H1 (cell line): Measurements from ENCODE around the gene TRAPPC8. TPM values are rescaled to one million over a fixed set of nuclear protein-coding genes. Genes with fewer than 3 reads are reported as not detected.
A peak's percentile ranks its signal among the peaks of the same experiment; 100 is the strongest.
"Not testable (repeated sequence)": the region's sequence is repeated elsewhere in the genome, so short reads cannot be mapped to it uniquely, and the experiment has no call there.

ENCODE experiments used
- CTCF ChIA-PET: fragments of 300-600 bp; sonication (Branson Sonifier 250); formaldehyde crosslinking; loops from one replicate; lab custom pipeline; 2021; ENCODE audit not compliant: partially characterized antibody; lab: Charles Lee
- POLR2A ChIA-PET: fragments of 300-600 bp; sonication (Branson Sonifier 250); formaldehyde crosslinking; loops from one replicate; lab custom pipeline; 2021; ENCODE audit warnings: inconsistent platforms; ENCODE audit not compliant: partially characterized antibody; lab: Charles Lee
- DNase-seq, 2 experiments: peaks; one replicate each; pipeline versions ENCODE4 v3.0.0 to v3.0.0-alpha.2; 2010 to 2022; ENCODE audit warnings: low spot score in 2 of 2, low read depth in 1 of 2, mixed read lengths in 1 of 2
- FAIRE-seq: peaks from 2 replicates; lab custom pipeline; 2011; peaks lifted over from hg19 to GRCh38; lab: Jason Lieb, UNC
- H2AFZ ChIP-seq: 2 replicates; pipeline ENCODE4 v1.8.1; 2012; ENCODE audit warnings: low read length, inconsistent platforms
- H2AK5ac ChIP-seq: 2 replicates; pipeline ENCODE4 v1.6.1; 2013; ENCODE audit warnings: low read depth, low read length
- H2BK120ac ChIP-seq: replicated peaks from 2 replicates; pipeline ENCODE3; 2013; ENCODE audit warnings: low read depth, low read length, inconsistent platforms
- H2BK12ac ChIP-seq: 2 replicates; pipeline ENCODE4 v1.6.1; 2013; ENCODE audit warnings: low read depth, low read length
- H2BK15ac ChIP-seq: 2 replicates; pipeline ENCODE4 v1.6.1; 2013; ENCODE audit warnings: low read length
- H2BK20ac ChIP-seq: 2 replicates; pipeline ENCODE4 v1.6.1; 2013; ENCODE audit warnings: low read length
- H2BK5ac ChIP-seq: 2 replicates; pipeline ENCODE4 v1.6.1; 2013; ENCODE audit warnings: low read depth, low read length
- H3K14ac ChIP-seq: 2 replicates; pipeline ENCODE4 v1.6.1; 2013; ENCODE audit warnings: inconsistent platforms; ENCODE audit not compliant: insufficient read length
- H3K18ac ChIP-seq: 2 replicates; pipeline ENCODE4 v1.6.1; 2013; ENCODE audit warnings: low read length; ENCODE audit errors: extremely low read depth
- H3K23ac ChIP-seq: 2 replicates; pipeline ENCODE4 v1.6.1; 2013; ENCODE audit warnings: inconsistent platforms; ENCODE audit not compliant: insufficient read length
- H3K23me2 ChIP-seq: 2 replicates; pipeline ENCODE4 v1.6.1; 2013; ENCODE audit warnings: low read depth, low read length
- H3K27ac ChIP-seq: 2 replicates; pipeline ENCODE4 v1.6.1; 2011; ENCODE audit warnings: low read depth, low read length, inconsistent platforms
- H3K27me3 ChIP-seq, 4 experiments: replicated peaks in 1 of 4; 1 replicate in 1 of 4; 2 replicates in 3 of 4; pipeline versions ENCODE4 v1.6.1 to v1.8.1; 2011 to 2013; ENCODE audit warnings: low read length in 3 of 4, mild to moderate bottlenecking in 3 of 4, inconsistent platforms in 2 of 4, mixed read lengths in 2 of 4, moderate library complexity in 1 of 4; ENCODE audit not compliant: control insufficient read depth in 3 of 4, insufficient read depth in 3 of 4; ENCODE audit errors: extremely low read depth in 1 of 4
- H3K36me3 ChIP-seq, 4 experiments: 2 replicates each; pipeline versions ENCODE4 v1.6.1 to v1.8.1; 2011 to 2013; ENCODE audit warnings: mild to moderate bottlenecking in 4 of 4, low read length in 3 of 4, moderate library complexity in 2 of 4, control low read depth in 1 of 4, inconsistent platforms in 1 of 4; ENCODE audit not compliant: insufficient read depth in 4 of 4, control insufficient read depth in 2 of 4
- H3K4ac ChIP-seq: replicated peaks from 2 replicates; pipeline ENCODE3; 2013; ENCODE audit warnings: low read length, low read depth, mixed read lengths, inconsistent platforms; ENCODE audit not compliant: insufficient read length
- H3K4me1 ChIP-seq, 4 experiments: replicated peaks in 1 of 4; 1 replicate in 1 of 4; 2 replicates in 3 of 4; pipeline versions ENCODE4 v1.6.1 to v1.8.1; 2011 to 2013; ENCODE audit warnings: low read length in 3 of 4, inconsistent platforms in 2 of 4, mixed read lengths in 1 of 4; ENCODE audit not compliant: insufficient read depth in 4 of 4, control insufficient read depth in 3 of 4
- H3K4me2 ChIP-seq, 2 experiments: 2 replicates each; pipeline versions ENCODE4 v1.6.1 to v1.8.1; 2011 to 2013; ENCODE audit warnings: low read depth in 2 of 2, low read length in 2 of 2, control low read depth in 1 of 2, inconsistent platforms in 1 of 2, mild to moderate bottlenecking in 1 of 2; ENCODE audit not compliant: insufficient read depth in 1 of 2
- H3K4me3 ChIP-seq, 4 experiments: fragments of 200-600, 300-600 bp in 1 of 4; sonication (generic), shearing (Covaris generic), sonication (Bioruptor Twin) in 1 of 4; 2 replicates each; pipeline versions ENCODE4 v1.5.1 to v1.8.1; 2011 to 2016; ENCODE audit warnings: low read length in 4 of 4, low read depth in 3 of 4, control low read depth in 2 of 4, inconsistent platforms in 2 of 4, mild to moderate bottlenecking in 2 of 4, mixed read lengths in 1 of 4, moderate library complexity in 1 of 4; ENCODE audit not compliant: insufficient read depth in 2 of 4; ENCODE audit errors: extremely low read depth in 1 of 4
- H3K56ac ChIP-seq: replicated peaks from 2 replicates; pipeline ENCODE3; 2013; ENCODE audit warnings: low read depth, mild to moderate bottlenecking, mixed read lengths, low read length, inconsistent platforms; ENCODE audit not compliant: insufficient read length
- H3K79me1 ChIP-seq: 2 replicates; pipeline ENCODE4 v1.6.1; 2013; ENCODE audit warnings: low read depth, low read length, control low read depth
- H3K79me2 ChIP-seq, 2 experiments: 2 replicates each; pipeline versions ENCODE4 v1.6.1 to v1.8.1; 2012 to 2013; ENCODE audit warnings: low read length in 2 of 2, mild to moderate bottlenecking in 2 of 2, inconsistent platforms in 1 of 2; ENCODE audit not compliant: insufficient read depth in 2 of 2, control insufficient read depth in 1 of 2
- H3K9ac ChIP-seq, 4 experiments: replicated peaks in 1 of 4; 1 replicate in 1 of 4; 2 replicates in 3 of 4; pipeline versions ENCODE4 v1.6.1 to v1.8.1; 2011 to 2013; ENCODE audit warnings: low read depth in 3 of 4, low read length in 3 of 4, control low read depth in 2 of 4, mild to moderate bottlenecking in 2 of 4, moderate library complexity in 2 of 4, inconsistent platforms in 1 of 4; ENCODE audit errors: extremely low read depth in 1 of 4
- H3K9me3 ChIP-seq, 2 experiments: 2 replicates each; pipeline versions ENCODE4 v1.6.1 to v1.8.1; 2012 to 2013; ENCODE audit warnings: mild to moderate bottlenecking in 2 of 2, moderate library complexity in 2 of 2, control low read depth in 1 of 2, inconsistent platforms in 1 of 2, low read depth in 1 of 2, low read length in 1 of 2, mixed read lengths in 1 of 2; ENCODE audit not compliant: insufficient read depth in 2 of 2
- H4K20me1 ChIP-seq, 2 experiments: replicated peaks in 1 of 2; 2 replicates each; pipeline versions ENCODE3 to v1.8.1; 2011 to 2013; ENCODE audit warnings: inconsistent platforms in 2 of 2, low read length in 2 of 2, mild to moderate bottlenecking in 1 of 2; ENCODE audit not compliant: insufficient read depth in 2 of 2, control insufficient read depth in 1 of 2
- H4K5ac ChIP-seq: 2 replicates; pipeline ENCODE4 v1.6.1; 2013; ENCODE audit warnings: low read length, low read depth, mixed read lengths, inconsistent platforms; ENCODE audit not compliant: insufficient read length
- H4K8ac ChIP-seq: 2 replicates; pipeline ENCODE4 v1.8.0; 2013; ENCODE audit warnings: mild to moderate bottlenecking, moderate library complexity, low read length, inconsistent platforms; ENCODE audit not compliant: insufficient read depth; ENCODE audit errors: extremely low read depth
- H4K91ac ChIP-seq: replicated peaks from 2 replicates; pipeline ENCODE3; 2013; ENCODE audit warnings: low read length, mixed read lengths, inconsistent platforms; ENCODE audit not compliant: insufficient read length
- CEBPB ChIP-seq: IDR thresholded peaks from 2 replicates; pipeline ENCODE4 v1.6.1; 2012; ENCODE audit warnings: low read depth, low read length
- WGBS, 2 experiments: shearing (Covaris generic) in 1 of 2; methylation state at CpG; one replicate each; pipeline versions ENCODE4 v1.1.6 to v1.1.7; 2013 to 2015; ENCODE audit warnings: low lambda C conversion rate in 2 of 2, mixed read lengths in 2 of 2, inconsistent platforms in 1 of 2, low coverage in 1 of 2, missing lambda C conversion rate in 1 of 2; ENCODE audit not compliant: insufficient replicate concordance in 2 of 2, insufficient coverage in 1 of 2, insufficient read length in 1 of 2; ENCODE audit errors: extremely low coverage in 1 of 2, missing lambda C conversion rate in 1 of 2; 5-methylcytosine and 5-hydroxymethylcytosine counted together
- polyA plus RNA-seq, 7 experiments: library from polyadenylated mRNA; depleted of rRNA in 3 of 7; stranded (reverse) in 5 of 7; unstranded in 2 of 7; fragments of >200 nt in 5 of 7; fragments of 200-250 nt in 2 of 7; gene quantifications; 1 replicate in 5 of 7; 2 replicates in 1 of 7; 4 replicates in 1 of 7; pipeline versions ENCODE4 v1.2.1 to v1.2.3, GENCODE V29; 2011 to 2013; ENCODE audit warnings: missing spikeins in 2 of 7, mixed read lengths in 2 of 7
- total RNA-seq: library from RNA; stranded (reverse); fragmentation: NEBNext Ultra II Directional; extraction: Animal tissue kit (Norgen Biotek cat#: 25700); gene quantifications from 2 replicates; pipeline ENCODE4 v1.2.1, GENCODE V29; 2021

The TRAPPC8 gene
- total and polyA plus RNA-seq, 2 of the 8 experiments (the other 6 are each of a cell fraction or from before 2014, with no cell fraction given) = 43.6 to 56.5 TPM

DNA sequence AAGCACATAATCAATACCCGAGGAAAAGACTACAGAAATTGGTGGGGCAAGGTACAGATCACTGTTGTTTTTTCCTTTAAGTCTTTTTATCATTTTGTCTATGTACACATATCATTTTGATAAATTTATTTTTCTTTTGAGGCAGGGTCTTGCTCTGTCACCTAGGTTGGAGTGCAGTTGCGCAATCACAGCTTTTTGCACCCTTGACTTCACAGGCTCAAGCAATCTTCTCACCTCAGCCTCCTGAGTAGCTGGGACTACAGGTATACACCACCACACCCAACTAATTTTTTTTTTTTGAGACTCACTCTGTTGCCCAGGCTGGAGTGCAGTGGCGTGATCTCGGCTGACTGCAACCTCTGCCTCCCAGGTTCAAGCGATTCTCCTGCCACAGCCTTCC is 15.9 kb downstream of the TRAPPC8 start:
- TF ChIP-seq CEBPB = peak; percentile 91
- H3K4me2 ChIP-seq, POLR2A ChIA-PET, H3K9ac ChIP-seq, H2AK5ac ChIP-seq, H3K27ac ChIP-seq, H4K8ac ChIP-seq, DNase-seq, H2BK12ac ChIP-seq, H2BK120ac ChIP-seq, H3K23me2 ChIP-seq, FAIRE-seq, H3K14ac ChIP-seq, H3K18ac ChIP-seq, H4K20me1 ChIP-seq, H2BK15ac ChIP-seq, H3K9me3 ChIP-seq, H2AFZ ChIP-seq, H3K4ac ChIP-seq, H3K56ac ChIP-seq, H4K91ac ChIP-seq, H4K5ac ChIP-seq, H3K27me3 ChIP-seq, H2BK20ac ChIP-seq, H3K79me1 ChIP-seq, H2BK5ac ChIP-seq, H3K4me1 ChIP-seq, H3K4me3 ChIP-seq, H3K23ac ChIP-seq: not testable (repeated sequence)
- WGBS, 2 experiments = 99% methylated on average over 5 of the region's 5 CpGs; no CpG with 5 or more reads in 1 of the 2 experiments
- Histone ChIP-seq H3K36me3 (peaks cover 2 to 42% (median 13%) of the 10 kb centered on the region in 4 experiments; a peak in 7 of 8 replicates), H3K79me2 (peaks cover 0 to 29% of the 10 kb centered on the region in 2 experiments; a peak in 2 of 4 replicates)
- CTCF ChIA-PET = interaction anchor here (1.8 kb wide), 1 partner anchor 204 kb away, joined by 4 read pairs; no protein-coding TSS in a partner anchor
